Hepatocyte (in vitro differentiated cells): Measurements from ENCODE around the gene RPL13.

Source experiments
- CTCF ChIP-seq: fragments of 200-600 bp; sonication (generic); IDR thresholded peaks from 2 replicates; pipeline ENCODE4 v1.5.1; 2016; ENCODE audit warnings: antibody characterized with exemption, mild to moderate bottlenecking; ENCODE audit not compliant: poor library complexity
- EZH2 ChIP-seq: fragments of 200-600 bp; sonication (generic); IDR thresholded peaks from 2 replicates; pipeline ENCODE4 v1.6.1; 2016; ENCODE audit warnings: antibody characterized with exemption, mild to moderate bottlenecking, borderline replicate concordance
- EZH2phosphoT487 ChIP-seq: fragments of 200-600 bp; sonication (generic); IDR thresholded peaks from one replicate; pipeline ENCODE4 v1.6.1; 2018; ENCODE audit warnings: antibody characterized with exemption, mild to moderate bottlenecking, low read depth, moderate library complexity; ENCODE audit not compliant: unreplicated experiment, severe bottlenecking

- TF ChIP-seq CTCF, result no peak
- no peak for TF ChIP-seq EZH2phosphoT487
- no peak for TF ChIP-seq EZH2
Measured at GRCh38 chr16:89563639-89564392, 3.3 kb downstream of the RPL13 start.
